Endothelial cell of umbilical vein (primary cell): ENCODE results near the gene C4orf51.

Source experiments
- EZH2 ChIP-seq: IDR thresholded peaks from 2 replicates; pipeline ENCODE4 v1.6.1; 2012; ENCODE audit warnings: borderline replicate concordance, low read depth, mild to moderate bottlenecking, moderate library complexity, low read length, inconsistent platforms; ENCODE audit not compliant: severe bottlenecking
- FOS ChIP-seq: IDR thresholded peaks from 2 replicates; pipeline ENCODE4 v1.6.1; 2011; ENCODE audit warnings: mild to moderate bottlenecking, low read length, moderate library complexity, borderline replicate concordance; ENCODE audit not compliant: insufficient read depth
- GATA2 ChIP-seq: IDR thresholded peaks from 2 replicates; pipeline ENCODE4 v1.7.0; 2011; ENCODE audit warnings: low read depth, mild to moderate bottlenecking, moderate library complexity, mixed read lengths, low read length; ENCODE audit not compliant: insufficient read length, insufficient read depth
- JUN ChIP-seq: IDR thresholded peaks from 2 replicates; pipeline ENCODE4 v1.6.1; 2011; ENCODE audit warnings: borderline replicate concordance, low read depth; ENCODE audit not compliant: insufficient read length, insufficient read depth
- MYC ChIP-seq: IDR thresholded peaks from one replicate; pipeline ENCODE4 v1.6.1; 2011; ENCODE audit warnings: mild to moderate bottlenecking, low read depth, low read length
- POLR2AphosphoS5 ChIP-seq: IDR thresholded peaks from 2 replicates; pipeline ENCODE4 v1.6.1; 2012; ENCODE audit warnings: low read depth, mild to moderate bottlenecking, control low read depth, low read length, moderate library complexity; ENCODE audit not compliant: insufficient read depth
- TF ChIP-seq, protein P1 (sequence below), 2 donors: IDR thresholded peaks; 1 replicate in 1 of 2; 2 replicates in 1 of 2; pipeline ENCODE4 v1.5.1; 2011; ENCODE audit warnings: low read length in 2 of 2, mild to moderate bottlenecking in 2 of 2, moderate library complexity in 2 of 2, control low read depth in 1 of 2, inconsistent platforms in 1 of 2, low read depth in 1 of 2; ENCODE audit not compliant: insufficient read depth in 1 of 2; ENCODE audit errors: extremely low read depth in 1 of 2

GRCh38 chr4:145769450-145770037 is 89.6 kb downstream of the C4orf51 start:
- TF ChIP-seq EZH2 (no peak), GATA2 (no peak), POLR2AphosphoS5 (no peak), MYC (no peak), FOS (no peak), JUN (no peak)
- TF ChIP-seq, protein P1, sequence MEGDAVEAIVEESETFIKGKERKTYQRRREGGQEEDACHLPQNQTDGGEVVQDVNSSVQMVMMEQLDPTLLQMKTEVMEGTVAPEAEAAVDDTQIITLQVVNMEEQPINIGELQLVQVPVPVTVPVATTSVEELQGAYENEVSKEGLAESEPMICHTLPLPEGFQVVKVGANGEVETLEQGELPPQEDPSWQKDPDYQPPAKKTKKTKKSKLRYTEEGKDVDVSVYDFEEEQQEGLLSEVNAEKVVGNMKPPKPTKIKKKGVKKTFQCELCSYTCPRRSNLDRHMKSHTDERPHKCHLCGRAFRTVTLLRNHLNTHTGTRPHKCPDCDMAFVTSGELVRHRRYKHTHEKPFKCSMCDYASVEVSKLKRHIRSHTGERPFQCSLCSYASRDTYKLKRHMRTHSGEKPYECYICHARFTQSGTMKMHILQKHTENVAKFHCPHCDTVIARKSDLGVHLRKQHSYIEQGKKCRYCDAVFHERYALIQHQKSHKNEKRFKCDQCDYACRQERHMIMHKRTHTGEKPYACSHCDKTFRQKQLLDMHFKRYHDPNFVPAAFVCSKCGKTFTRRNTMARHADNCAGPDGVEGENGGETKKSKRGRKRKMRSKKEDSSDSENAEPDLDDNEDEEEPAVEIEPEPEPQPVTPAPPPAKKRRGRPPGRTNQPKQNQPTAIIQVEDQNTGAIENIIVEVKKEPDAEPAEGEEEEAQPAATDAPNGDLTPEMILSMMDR (IDR thresholded peaks at IDR 0.05; ENCODE audit: extremely low read depth in 1 of 2, insufficient read depth in 1 of 2, low read depth in 1 of 2, low read length in 2 of 2): no peak
